Spleen (tissue), 11 donors: ENCODE data around the gene NCDN. TPM values are rescaled to one million over a fixed set of nuclear protein-coding genes. Genes with fewer than 3 reads are reported as not detected.
A peak's percentile ranks its signal among the peaks of the same experiment; 100 is the strongest.

Experiments used
- DNase-seq: peaks from one replicate; pipeline ENCODE4 v3.0.0-alpha.2; 2020
- H3K27ac ChIP-seq, 8 donors: fragments of 200-600 bp; sonication (generic) in 7 of 8; 1 replicate in 4 of 8; 2 replicates in 4 of 8; pipeline versions ENCODE4 v1.5.0 to v1.8.0; 2016 to 2021; ENCODE audit warnings: inconsistent platforms in 4 of 8, mild to moderate bottlenecking in 4 of 8, moderate library complexity in 1 of 8
- H3K27me3 ChIP-seq, 7 donors: fragments of 200-600 bp; sonication (generic) in 6 of 7; replicated peaks in 1 of 7; 1 replicate in 4 of 7; 2 replicates in 3 of 7; pipeline versions ENCODE4 v1.5.0 to v1.8.0; 2016 to 2021; ENCODE audit warnings: inconsistent platforms in 3 of 7, mild to moderate bottlenecking in 1 of 7
- H3K36me3 ChIP-seq, 6 donors: fragments of 200-600 bp; sonication (generic) in 5 of 6; 1 replicate in 4 of 6; 2 replicates in 2 of 6; pipeline versions ENCODE4 v1.5.0 to v1.8.0; 2016 to 2021; ENCODE audit warnings: inconsistent platforms in 2 of 6
- H3K4me1 ChIP-seq, 6 donors: fragments of 200-600 bp; sonication (generic) in 5 of 6; 1 replicate in 3 of 6; 2 replicates in 3 of 6; pipeline versions ENCODE4 v1.5.0 to v1.8.0; 2016 to 2021; ENCODE audit warnings: inconsistent platforms in 3 of 6
- H3K4me3 ChIP-seq, 8 donors: fragments of 200-600 bp; sonication (generic) in 7 of 8; 1 replicate in 4 of 8; 2 replicates in 4 of 8; pipeline versions ENCODE4 v1.5.0 to v1.8.0; 2016 to 2021; ENCODE audit warnings: inconsistent platforms in 4 of 8, mild to moderate bottlenecking in 4 of 8, moderate library complexity in 2 of 8
- H3K9me3 ChIP-seq, 8 donors: fragments of 200-600 bp; sonication (generic) in 7 of 8; 1 replicate in 4 of 8; 2 replicates in 4 of 8; pipeline versions ENCODE4 v1.5.0 to v1.8.0; 2016 to 2021; ENCODE audit warnings: inconsistent platforms in 4 of 8
- POLR2A ChIP-seq, 3 donors: fragments of 450-650 bp; IDR thresholded peaks; one replicate each; pipeline ENCODE4 v1.5.1; 2017; ENCODE audit warnings: antibody characterized with exemption in 3 of 3, mild to moderate bottlenecking in 1 of 3
- POLR2AphosphoS5 ChIP-seq, 3 donors: sonication (generic); formaldehyde crosslinking; IDR thresholded peaks; one replicate each; pipeline ENCODE4 v1.5.1; 2017; ENCODE audit warnings: antibody characterized with exemption in 3 of 3
- WGBS, 5 donors: extraction: QIAGEN DNeasy Blood & Tissue Kit in 3 of 5; methylation state at CpG; one replicate each; pipeline versions ENCODE4 v1.1.5 to v1.1.7; 2013 to 2018; 5-methylcytosine and 5-hydroxymethylcytosine counted together
- intact Hi-C: fragments of 100-400 bp; cut with DNase I; formaldehyde crosslinking; loops from one replicate; pipeline ENCODE4 v1.15.0; 2023; ENCODE audit warnings: low total_unique reads
- polyA plus RNA-seq, 3 donors: library from polyadenylated mRNA; stranded (reverse); fragments of 200-250 nt; gene quantifications; one replicate each; pipeline ENCODE4 v1.2.1, GENCODE V29; 2013
- total RNA-seq, 7 donors: library from RNA; depleted of rRNA in 3 of 7; stranded (reverse); fragments of >200 nt in 3 of 7; fragmentation: NEBNext Ultra II Directional in 4 of 7; extraction: Animal tissue kit (Norgen Biotek cat#: 25700) in 4 of 7; gene quantifications; one replicate each; pipeline versions ENCODE4 v1.1.0 to v1.2.1, GENCODE V29; 2016 to 2021
- TF ChIP-seq, protein P1 (sequence below), 11 experiments: fragments of 200-600 bp in 7 of 11; fragments of 450-650 bp in 4 of 11; sonication (generic) in 4 of 11; IDR thresholded peaks in 8 of 11; conservative IDR thresholded peaks in 3 of 11; 1 replicate in 7 of 11; 2 replicates in 4 of 11; pipeline versions ENCODE4 v1.4.0 to v1.8.0; 2016 to 2021; ENCODE audit warnings: antibody characterized with exemption in 11 of 11, inconsistent platforms in 4 of 11, mild to moderate bottlenecking in 1 of 11
- donor health status: healthy with polysubstance abuse.
- donor health status: DM: no; HTN: no; CAD: no; lungs with moderate emphysema.
- donor health status: DM: no; HTN: no; CAD: no.
- donor health status: Bipolar disorder and iron deficiency.
- donor health status: healthy.
- donor health status: DM: no; HTN: no; CAD: no.
- donor health status: DM: yes; HTN: yes; CAD: no.

Gene NCDN
- total and polyA plus RNA-seq, 10 donors: 4.2 to 19.1 (median 16.5) TPM

DNA sequence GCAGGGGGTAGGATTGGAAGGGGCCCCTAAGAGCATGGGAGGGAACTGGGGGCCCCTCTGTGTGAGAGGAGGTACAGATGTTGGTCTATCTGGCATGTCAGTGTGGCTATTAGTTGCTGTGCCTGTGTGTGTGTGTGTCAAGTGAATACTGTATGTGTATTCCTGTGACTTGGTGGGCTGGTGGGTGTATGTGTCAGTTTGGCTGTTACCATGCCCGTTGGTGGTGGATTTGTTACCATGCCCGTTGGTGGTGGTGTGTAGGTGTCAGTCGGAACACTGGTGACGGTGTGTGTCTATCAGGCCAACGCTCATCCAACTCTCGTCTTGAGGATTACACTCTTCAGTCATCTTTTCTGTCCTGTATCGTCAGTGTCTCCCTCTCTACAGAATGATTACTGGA lies 38.1 kb downstream of the NCDN start:
- H3K36me3 ChIP-seq: peaks cover 0 to 63% (median 11%) of the 10 kb centered on the region in 6 donors
- H3K4me1 ChIP-seq: peaks cover 3 to 16% (median 7%) of the 10 kb centered on the region in 6 donors
- H3K4me3 ChIP-seq: no peak overlapping the region
- WGBS, 5 donors: 94 to 99% (median 95%) methylated on average over 7 of the region's 7 CpGs
- H3K27ac ChIP-seq: no peak overlapping the region
- H3K27me3 ChIP-seq: no peaks in the 10 kb centered on the region
- TF ChIP-seq, protein P1, sequence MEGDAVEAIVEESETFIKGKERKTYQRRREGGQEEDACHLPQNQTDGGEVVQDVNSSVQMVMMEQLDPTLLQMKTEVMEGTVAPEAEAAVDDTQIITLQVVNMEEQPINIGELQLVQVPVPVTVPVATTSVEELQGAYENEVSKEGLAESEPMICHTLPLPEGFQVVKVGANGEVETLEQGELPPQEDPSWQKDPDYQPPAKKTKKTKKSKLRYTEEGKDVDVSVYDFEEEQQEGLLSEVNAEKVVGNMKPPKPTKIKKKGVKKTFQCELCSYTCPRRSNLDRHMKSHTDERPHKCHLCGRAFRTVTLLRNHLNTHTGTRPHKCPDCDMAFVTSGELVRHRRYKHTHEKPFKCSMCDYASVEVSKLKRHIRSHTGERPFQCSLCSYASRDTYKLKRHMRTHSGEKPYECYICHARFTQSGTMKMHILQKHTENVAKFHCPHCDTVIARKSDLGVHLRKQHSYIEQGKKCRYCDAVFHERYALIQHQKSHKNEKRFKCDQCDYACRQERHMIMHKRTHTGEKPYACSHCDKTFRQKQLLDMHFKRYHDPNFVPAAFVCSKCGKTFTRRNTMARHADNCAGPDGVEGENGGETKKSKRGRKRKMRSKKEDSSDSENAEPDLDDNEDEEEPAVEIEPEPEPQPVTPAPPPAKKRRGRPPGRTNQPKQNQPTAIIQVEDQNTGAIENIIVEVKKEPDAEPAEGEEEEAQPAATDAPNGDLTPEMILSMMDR (IDR thresholded peaks at IDR 0.05 in 8 of 11, conservative IDR thresholded peaks at IDR 0.05 in 3 of 11): no peak
- no peak for TF ChIP-seq POLR2A (IDR thresholded peaks at IDR 0.05)
- peak in 2 of 3 donors; percentile 14 to 24 for TF ChIP-seq POLR2AphosphoS5 (IDR thresholded peaks at IDR 0.05)
- no peak for DNase-seq
- H3K9me3 ChIP-seq: no peaks in the 10 kb centered on the region
- intact Hi-C loops: no loop called here

DNA sequence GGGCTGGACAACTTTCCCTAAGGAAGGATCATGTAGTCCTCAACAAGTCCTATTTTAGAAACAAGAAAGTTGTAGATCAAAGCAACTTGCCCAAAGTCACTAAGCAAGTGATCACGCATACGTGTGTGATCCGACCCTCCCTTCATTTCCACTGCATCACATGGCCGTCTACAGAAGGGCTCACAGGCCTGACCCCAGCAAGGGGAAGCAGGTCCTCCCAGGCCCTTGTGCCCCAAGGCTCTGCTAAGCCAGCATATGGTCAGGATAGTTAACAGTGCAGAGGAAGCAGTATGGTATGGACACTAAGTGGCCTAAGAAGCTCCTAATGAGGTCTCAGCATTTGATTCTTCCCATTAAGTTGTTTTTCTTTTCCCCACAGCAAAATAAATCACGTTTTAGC lies 40.3 kb downstream of the NCDN start:
- peak in 2 of 3 donors; percentile 12 to 18 for TF ChIP-seq POLR2AphosphoS5 (IDR thresholded peaks at IDR 0.05)
- TF ChIP-seq, protein P1 (IDR thresholded peaks at IDR 0.05 in 8 of 11, conservative IDR thresholded peaks at IDR 0.05 in 3 of 11): no peak
- Histone ChIP-seq H3K4me3 (no peak overlapping the region), H3K36me3 (peaks cover 0 to 74% (median 30%) of the 10 kb centered on the region in 6 donors), H3K9me3 (no peaks in the 10 kb centered on the region), H3K27ac (no peak overlapping the region), H3K4me1 (peaks cover 3 to 13% (median 6%) of the 10 kb centered on the region in 6 donors), H3K27me3 (no peaks in the 10 kb centered on the region)
- WGBS, 5 donors: 86 to 93% (median 88%) methylated on average over 5 of the region's 5 CpGs
- intact Hi-C loops: no loop called here
- no peak for DNase-seq

DNA sequence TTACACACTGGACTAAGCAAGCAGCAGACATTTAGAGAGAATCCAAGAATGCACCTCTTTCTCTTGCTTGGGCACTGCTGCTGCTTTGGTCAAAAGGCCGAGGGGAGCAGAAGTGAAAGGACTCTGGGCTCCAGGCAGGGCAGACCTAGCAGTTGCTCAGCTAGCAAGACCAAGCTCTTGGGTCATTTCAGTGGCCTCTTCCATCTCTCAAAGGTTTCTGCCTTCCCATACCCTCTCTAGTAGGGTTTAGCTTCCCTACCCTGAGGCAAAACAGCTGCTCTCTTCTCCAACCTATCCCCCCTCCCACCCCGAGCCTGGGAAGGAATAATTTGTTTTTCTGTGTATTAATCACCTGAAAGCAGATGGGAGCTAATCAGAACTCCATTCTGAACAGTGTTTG lies 41.3 kb downstream of the NCDN start:
- WGBS, 5 donors: 80 to 94% (median 85%) methylated on average over 2 of the region's 2 CpGs
- Histone ChIP-seq H3K27me3 (no peaks in the 10 kb centered on the region), H3K27ac (no peak overlapping the region), H3K4me3 (no peak overlapping the region), H3K9me3 (no peaks in the 10 kb centered on the region), H3K36me3 (peaks cover 0 to 85% (median 40%) of the 10 kb centered on the region in 6 donors), H3K4me1 (peaks cover 0 to 3% (median 0%) of the 10 kb centered on the region in 6 donors)
- no peak for DNase-seq
- TF ChIP-seq POLR2A (IDR thresholded peaks at IDR 0.05) (no peak), POLR2AphosphoS5 (IDR thresholded peaks at IDR 0.05) (no peak)
- TF ChIP-seq, protein P1 (IDR thresholded peaks at IDR 0.05 in 8 of 11, conservative IDR thresholded peaks at IDR 0.05 in 3 of 11): no peak
- intact Hi-C loops: no loop called here

DNA sequence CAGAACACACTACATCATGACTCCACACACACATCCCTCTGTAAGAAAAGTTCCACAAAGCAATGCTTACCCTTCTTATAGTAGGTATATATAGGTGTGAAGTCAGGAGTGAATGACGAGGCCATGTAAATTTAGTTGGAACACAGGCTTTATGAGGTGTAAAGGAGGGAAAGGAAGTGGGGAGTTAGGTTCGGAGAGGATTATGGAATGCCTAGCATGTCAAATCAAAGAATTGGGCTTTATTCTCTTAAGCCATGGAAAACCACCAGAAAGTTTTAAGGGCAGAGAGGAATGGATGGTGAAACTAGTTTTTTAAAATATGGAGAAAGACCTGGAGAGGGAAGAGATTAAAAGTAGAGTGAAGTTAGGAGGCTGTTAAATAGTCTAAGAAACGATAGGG lies 41.8 kb downstream of the NCDN start:
- Histone ChIP-seq H3K4me1 (no peaks in the 10 kb centered on the region), H3K27me3 (no peaks in the 10 kb centered on the region), H3K36me3 (peaks cover 0 to 88% (median 45%) of the 10 kb centered on the region in 6 donors), H3K4me3 (no peak overlapping the region), H3K9me3 (no peaks in the 10 kb centered on the region), H3K27ac (no peak overlapping the region)
- TF ChIP-seq, protein P1 (IDR thresholded peaks at IDR 0.05 in 8 of 11, conservative IDR thresholded peaks at IDR 0.05 in 3 of 11): no peak
- TF ChIP-seq POLR2A (IDR thresholded peaks at IDR 0.05) (no peak), POLR2AphosphoS5 (IDR thresholded peaks at IDR 0.05) (no peak)
- DNase-seq: no peak
- WGBS, 5 donors: 86 to 91% (median 91%) methylated on average over 3 of the region's 3 CpGs
- intact Hi-C loops: no loop called here
